Fibroblast of peridontal ligament (primary cell): ENCODE results near the gene TRPC4AP.
A peak's percentile ranks its signal among the peaks of the same experiment; 100 is the strongest.

ENCODE experiments used
- DNase-seq: peaks from one replicate; pipeline ENCODE4 v3.0.0-alpha.2; 2010; ENCODE audit errors: extremely low read depth

Gene TRPC4AP

GRCh38 chr20:35001596-35002362 lies 90.8 kb downstream of the TRPC4AP start:
- no peak for DNase-seq

GRCh38 chr20:35000922-35001595 lies 91.5 kb downstream of the TRPC4AP start:
- DNase-seq: no peak

- no peak for DNase-seq
These were observed 92.2 kb downstream of the TRPC4AP start for GRCh38 chr20:35000311-35000921.

- DNase-seq: no peak
These were observed 92.8 kb downstream of the TRPC4AP start for GRCh38 chr20:34999782-35000181.

GRCh38 chr20:34999021-34999451 lies 93.6 kb downstream of the TRPC4AP start:
- DNase-seq: no peak

GRCh38 chr20:34998331-34998950 lies 94.2 kb downstream of the TRPC4AP start:
- no peak for DNase-seq

- DNase-seq: no peak
These were observed 94.8 kb downstream of the TRPC4AP start for GRCh38 chr20:34997774-34998173.

GRCh38 chr20:34997131-34997561 lies 95.5 kb downstream of the TRPC4AP start:
- DNase-seq: no peak

GRCh38 chr20:34996243-34997028 lies 96.2 kb downstream of the TRPC4AP start:
- no peak for DNase-seq

GRCh38 chr20:34995696-34996095 lies 96.9 kb downstream of the TRPC4AP start:
- no peak for DNase-seq

- DNase-seq: no peak
These were observed 97.4 kb downstream of the TRPC4AP start for GRCh38 chr20:34995192-34995591.

GRCh38 chr20:34994509-34995131 lies 98.0 kb downstream of the TRPC4AP start:
- DNase-seq: no peak

- no peak for DNase-seq
These were observed 98.6 kb downstream of the TRPC4AP start for GRCh38 chr20:34993941-34994508.

- no peak for DNase-seq
These were observed 99.7 kb downstream of the TRPC4AP start for GRCh38 chr20:34992751-34993417.

GRCh38 chr20:34990661-34991214 lies 101.9 kb downstream of the TRPC4AP start:
- DNase-seq: no peak

- DNase-seq: no peak
These were observed 102.4 kb downstream of the TRPC4AP start for GRCh38 chr20:34990231-34990630.

GRCh38 chr20:34989670-34990069 lies 102.9 kb downstream of the TRPC4AP start:
- DNase-seq: no peak

GRCh38 chr20:34989118-34989517 lies 103.5 kb downstream of the TRPC4AP start:
- no peak for DNase-seq

GRCh38 chr20:34988191-34988540 lies 104.4 kb downstream of the TRPC4AP start:
- DNase-seq: peak; percentile 10
